K562 (cell line): ENCODE results near the gene PTPN5. TPM values are rescaled to one million over a fixed set of nuclear protein-coding genes. Genes with fewer than 3 reads are reported as not detected.

Source experiments
- ATAC-seq: fragments of 200-7000 bp; cut with Tn5 transposase; 3 replicates; pipeline ENCODE4 v1.9.1; 2020; ENCODE audit warnings: moderate library complexity
- BruUV-seq: library from RNA; stranded (reverse); fragments of 400-500 nt; replicated peaks from 2 replicates; lab custom pipeline; 2021; lab: Mats Ljungman, UMichigan
- CTCF ChIA-PET: fragments of 300-600 bp; formaldehyde crosslinking; extraction: SDS; loops from one replicate; lab custom pipeline; 2021; ENCODE audit warnings: low intra/inter-chr PET ratio; lab: Yijun Ruan, JAX
- POLR2A ChIA-PET: fragments of 300-600, 350-650 bp; sonication (Branson Sonifier 250); formaldehyde crosslinking; extraction: SDS; loops from one replicate; lab custom pipeline; 2021; ENCODE audit warnings: antibody characterized with exemption, inconsistent platforms; lab: Yijun Ruan, JAX
- DNase-seq, 4 experiments: peaks; one replicate each; pipeline versions ENCODE4 v3.0.0 to v3.0.0-alpha.2; 2011 to 2018; ENCODE audit warnings: low spot score in 3 of 4, mixed read lengths in 3 of 4; ENCODE audit errors: extremely low read depth in 1 of 4
- FAIRE-seq: peaks from 2 replicates; lab custom pipeline; 2011; peaks lifted over from hg19 to GRCh38; lab: Jason Lieb, UNC
- H2AFZ ChIP-seq: 2 replicates; pipeline ENCODE4 v1.6.0; 2011; ENCODE audit warnings: low read depth, low read length, control low read depth, inconsistent platforms
- H3K27ac ChIP-seq: fragments of 200-600 bp; 3 replicates; pipeline ENCODE4 v1.8.0; 2011; ENCODE audit warnings: low read depth, mild to moderate bottlenecking, control low read depth, inconsistent platforms, low read length, moderate library complexity, mixed read lengths; ENCODE audit errors: extremely low read depth
- H3K27me3 ChIP-seq, 2 experiments: fragments of 300-600 bp in 1 of 2; 2 replicates in 1 of 2; 3 replicates in 1 of 2; pipeline versions ENCODE4 v1.6.0 to v1.8.0; 2011; ENCODE audit warnings: inconsistent platforms in 2 of 2, low read length in 2 of 2, mild to moderate bottlenecking in 1 of 2, mixed read lengths in 1 of 2, moderate library complexity in 1 of 2; ENCODE audit not compliant: control insufficient read depth in 2 of 2, insufficient read depth in 2 of 2
- H3K36me3 ChIP-seq: fragments of 300-600 bp; 3 replicates; pipeline ENCODE4 v1.8.0; 2011; ENCODE audit warnings: mild to moderate bottlenecking, low read length, inconsistent platforms; ENCODE audit not compliant: control insufficient read depth, insufficient read depth
- H3K4me1 ChIP-seq, 2 experiments: fragments of 200-600 bp in 1 of 2; replicated peaks in 1 of 2; 2 replicates in 1 of 2; 3 replicates in 1 of 2; pipeline versions ENCODE4 v1.5.1 to v1.8.0; 2011; ENCODE audit warnings: inconsistent platforms in 2 of 2, low read length in 2 of 2, mild to moderate bottlenecking in 1 of 2, mixed read lengths in 1 of 2, moderate library complexity in 1 of 2; ENCODE audit not compliant: control insufficient read depth in 2 of 2, insufficient read depth in 2 of 2
- H3K4me2 ChIP-seq: 2 replicates; pipeline ENCODE4 v1.6.1; 2011; ENCODE audit warnings: low read length, control low read depth, inconsistent platforms, mixed read lengths; ENCODE audit not compliant: insufficient read depth
- H3K4me3 ChIP-seq: fragments of 200-600 bp; sonication (generic), shearing (Covaris generic); 2 replicates; pipeline ENCODE4 v1.5.1; 2016; ENCODE audit warnings: control low read depth, inconsistent platforms
- H3K79me2 ChIP-seq: fragments of 200-600 bp; 3 replicates; pipeline ENCODE4 v1.8.0; 2011; ENCODE audit warnings: low read length, inconsistent platforms; ENCODE audit not compliant: control insufficient read depth, insufficient read depth
- H3K9ac ChIP-seq, 2 experiments: 2 replicates each; pipeline versions ENCODE4 v1.6.0 to v1.6.1; 2011; ENCODE audit warnings: low read depth in 2 of 2, low read length in 2 of 2, control low read depth in 1 of 2, inconsistent platforms in 1 of 2, mild to moderate bottlenecking in 1 of 2, mixed read lengths in 1 of 2; ENCODE audit not compliant: insufficient read depth in 1 of 2
- H3K9me1 ChIP-seq: one replicate; pipeline ENCODE4 v1.6.0; 2011; ENCODE audit warnings: inconsistent platforms, mild to moderate bottlenecking, low read length, moderate library complexity; ENCODE audit not compliant: control insufficient read depth, insufficient read depth
- H3K9me3 ChIP-seq: replicated peaks from 2 replicates; pipeline ENCODE4 v1.5.1; 2011; ENCODE audit warnings: low read depth, low read length, inconsistent platforms; ENCODE audit not compliant: control insufficient read depth, insufficient read depth
- H4K20me1 ChIP-seq: replicated peaks from 2 replicates; pipeline ENCODE4 v1.6.1; 2011; ENCODE audit warnings: low read length, inconsistent platforms, mixed read lengths; ENCODE audit not compliant: control insufficient read depth, insufficient read depth
- CBX5 ChIP-seq: IDR thresholded peaks from 2 replicates; pipeline ENCODE4 v1.6.1; 2014; ENCODE audit warnings: low read depth, borderline replicate concordance
- EHMT2 ChIP-seq: fragments of 450-650 bp; IDR thresholded peaks from 2 replicates; pipeline ENCODE4 v1.6.1; 2018; ENCODE audit warnings: antibody characterized with exemption
- PATZ1 ChIP-seq: fragments of 250-450 bp; sonication (Bioruptor Pico); IDR thresholded peaks from 2 replicates; pipeline ENCODE4 v1.5.0; 2020; ENCODE audit warnings: mild to moderate bottlenecking, borderline replicate concordance
- ZC3H11A ChIP-seq: IDR thresholded peaks from 2 replicates; pipeline ENCODE4 v1.6.1; 2012; ENCODE audit warnings: low read depth, low read length, improper control_type of control experiment
- ZNF77 ChIP-seq: fragments of 250-450 bp; sonication (Bioruptor Pico); IDR thresholded peaks from 2 replicates; pipeline ENCODE4 v1.5.0; 2020
- WGBS: fragments of 100-300 bp; shearing (Covaris generic); methylation state at CpG from one replicate; pipeline ENCODE4 v1.1.6; 2016; ENCODE audit warnings: low coverage, mixed read lengths; ENCODE audit not compliant: insufficient coverage; ENCODE audit errors: missing lambda C conversion rate; 5-methylcytosine and 5-hydroxymethylcytosine counted together
- in situ Hi-C: fragments of 300-500 bp; cut with MboI; formaldehyde crosslinking; loops from 4 replicates; pipeline ENCODE4 v1.15.0; 2018; ENCODE audit warnings: inconsistent platforms, mixed read lengths
- intact Hi-C: fragments of 100-400 bp; cut with micrococcal nuclease; formaldehyde crosslinking; loops from 2 replicates; pipeline ENCODE4 v1.14.2; 2022
- polyA plus RNA-seq, 8 experiments: library from polyadenylated mRNA; depleted of rRNA in 4 of 8; stranded (reverse) in 5 of 8; unstranded in 3 of 8; fragments of >200 nt; fragmentation: Nextera tagmentation in 2 of 8; fragmentation: Illumina TruSeq in 1 of 8; extraction: Ambion mirVana in 2 of 8; extraction: Trizol in 1 of 8; gene quantifications; 2 replicates each; pipeline versions ENCODE4 v1.2.1 to v1.2.3, GENCODE V29; 2011 to 2014; ENCODE audit warnings: inconsistent platforms in 1 of 8, missing spikeins in 1 of 8
- total RNA-seq, 7 experiments: library from RNA; depleted of rRNA in 6 of 7; stranded (reverse); fragments of >200 nt in 6 of 7; fragmentation: Illumina TruSeq in 2 of 7; extraction: Trizol in 2 of 7; gene quantifications; 2 replicates each; pipeline versions ENCODE4 v1.2.1 to v1.2.3, GENCODE V29; 2011 to 2021; ENCODE audit warnings: low replicate concordance in 1 of 7
- TF ChIP-seq, protein P1 (sequence below), 2 experiments: fragments of 450-650 bp; formaldehyde crosslinking in 1 of 2; IDR thresholded peaks; 2 replicates each; pipeline versions ENCODE4 v1.4.0 to v1.6.1; 2014 to 2020; ENCODE audit warnings: mild to moderate bottlenecking in 2 of 2, borderline replicate concordance in 1 of 2, low read depth in 1 of 2
- TF ChIP-seq, protein P2 (sequence below): sonication (generic); formaldehyde crosslinking; IDR thresholded peaks from 2 replicates; pipeline ENCODE4 v1.8.0; 2022; ENCODE audit warnings: mild to moderate bottlenecking, low read depth, missing genetic modification reagents

PTPN5 gene
- total and polyA plus RNA-seq, 9 of the 15 experiments (the other 6 are each of a cell fraction or from before 2014, with no cell fraction given): not detected

DNA sequence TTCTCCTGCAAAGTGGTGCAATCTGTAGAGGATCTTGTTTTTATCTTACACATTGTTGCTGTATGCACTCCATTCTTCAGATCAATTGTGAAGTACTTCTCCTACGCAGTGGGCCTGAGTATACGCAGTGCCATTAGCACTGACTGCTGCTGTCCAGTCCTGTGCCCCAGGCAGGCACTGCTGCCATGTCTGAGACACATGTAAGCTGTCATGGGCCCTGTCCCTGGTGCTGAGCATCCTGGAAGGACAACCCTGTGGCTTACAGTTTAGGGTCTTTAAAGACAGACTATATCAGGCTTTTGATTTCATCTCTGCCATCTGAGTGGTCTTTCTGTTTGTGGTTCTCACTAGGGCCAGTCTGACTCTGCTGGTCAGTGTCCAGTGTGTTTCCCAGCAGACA is 44.8 kb upstream of the PTPN5 start:
- H3K27me3 ChIP-seq: no peaks in the 10 kb centered on the region; a peak in 1 of 5 replicates
- H2AFZ ChIP-seq: no peak overlapping the region
- BruUV-seq: no TSS peak
- H3K9ac ChIP-seq: no peak overlapping the region
- no peak overlapping the region for H3K4me2 ChIP-seq
- no peaks in the 10 kb centered on the region for H3K79me2 ChIP-seq
- no peaks in the 10 kb centered on the region for H4K20me1 ChIP-seq
- 0% methylated on average over 2 of the region's 2 CpGs for WGBS
- no peaks in the 10 kb centered on the region for H3K9me1 ChIP-seq
- no peaks in the 10 kb centered on the region for H3K4me1 ChIP-seq
- intact Hi-C loops (no loop called here), in situ Hi-C loops (no loop called here)
- H3K9me3 ChIP-seq: no peaks in the 10 kb centered on the region
- no peak overlapping the region for H3K27ac ChIP-seq
- no peaks in the 10 kb centered on the region for H3K36me3 ChIP-seq
- ChIA-PET CTCF (no interaction called here), POLR2A (no interaction called here)
- ATAC-seq (no peak), FAIRE-seq (no peak), DNase-seq (no peak)
- H3K4me3 ChIP-seq: no peak overlapping the region
- TF ChIP-seq ZNF77 (CRISPR knock-in tag): no peak
- TF ChIP-seq CBX5: no peak
- TF ChIP-seq, protein P1, sequence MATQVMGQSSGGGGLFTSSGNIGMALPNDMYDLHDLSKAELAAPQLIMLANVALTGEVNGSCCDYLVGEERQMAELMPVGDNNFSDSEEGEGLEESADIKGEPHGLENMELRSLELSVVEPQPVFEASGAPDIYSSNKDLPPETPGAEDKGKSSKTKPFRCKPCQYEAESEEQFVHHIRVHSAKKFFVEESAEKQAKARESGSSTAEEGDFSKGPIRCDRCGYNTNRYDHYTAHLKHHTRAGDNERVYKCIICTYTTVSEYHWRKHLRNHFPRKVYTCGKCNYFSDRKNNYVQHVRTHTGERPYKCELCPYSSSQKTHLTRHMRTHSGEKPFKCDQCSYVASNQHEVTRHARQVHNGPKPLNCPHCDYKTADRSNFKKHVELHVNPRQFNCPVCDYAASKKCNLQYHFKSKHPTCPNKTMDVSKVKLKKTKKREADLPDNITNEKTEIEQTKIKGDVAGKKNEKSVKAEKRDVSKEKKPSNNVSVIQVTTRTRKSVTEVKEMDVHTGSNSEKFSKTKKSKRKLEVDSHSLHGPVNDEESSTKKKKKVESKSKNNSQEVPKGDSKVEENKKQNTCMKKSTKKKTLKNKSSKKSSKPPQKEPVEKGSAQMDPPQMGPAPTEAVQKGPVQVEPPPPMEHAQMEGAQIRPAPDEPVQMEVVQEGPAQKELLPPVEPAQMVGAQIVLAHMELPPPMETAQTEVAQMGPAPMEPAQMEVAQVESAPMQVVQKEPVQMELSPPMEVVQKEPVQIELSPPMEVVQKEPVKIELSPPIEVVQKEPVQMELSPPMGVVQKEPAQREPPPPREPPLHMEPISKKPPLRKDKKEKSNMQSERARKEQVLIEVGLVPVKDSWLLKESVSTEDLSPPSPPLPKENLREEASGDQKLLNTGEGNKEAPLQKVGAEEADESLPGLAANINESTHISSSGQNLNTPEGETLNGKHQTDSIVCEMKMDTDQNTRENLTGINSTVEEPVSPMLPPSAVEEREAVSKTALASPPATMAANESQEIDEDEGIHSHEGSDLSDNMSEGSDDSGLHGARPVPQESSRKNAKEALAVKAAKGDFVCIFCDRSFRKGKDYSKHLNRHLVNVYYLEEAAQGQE (IDR thresholded peaks at IDR 0.05; ENCODE audit: borderline replicate concordance): peak; percentile 54
- TF ChIP-seq, protein P1 (CRISPR knock-in tag; IDR thresholded peaks at IDR 0.05; ENCODE audit: low read depth): no peak
- no peak for TF ChIP-seq PATZ1
- 0 out of 2 replicates have a peak, but pooled peaks have one; percentile 34 for TF ChIP-seq EHMT2
- no peak for TF ChIP-seq ZC3H11A
- TF ChIP-seq, protein P2, sequence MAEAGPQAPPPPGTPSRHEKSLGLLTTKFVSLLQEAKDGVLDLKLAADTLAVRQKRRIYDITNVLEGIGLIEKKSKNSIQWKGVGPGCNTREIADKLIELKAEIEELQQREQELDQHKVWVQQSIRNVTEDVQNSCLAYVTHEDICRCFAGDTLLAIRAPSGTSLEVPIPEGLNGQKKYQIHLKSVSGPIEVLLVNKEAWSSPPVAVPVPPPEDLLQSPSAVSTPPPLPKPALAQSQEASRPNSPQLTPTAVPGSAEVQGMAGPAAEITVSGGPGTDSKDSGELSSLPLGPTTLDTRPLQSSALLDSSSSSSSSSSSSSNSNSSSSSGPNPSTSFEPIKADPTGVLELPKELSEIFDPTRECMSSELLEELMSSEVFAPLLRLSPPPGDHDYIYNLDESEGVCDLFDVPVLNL (CRISPR knock-in tag): no peak
